HEK293T (cell line): ENCODE measurements around the gene INO80D.
"Not testable (repeated sequence)": the region's sequence is repeated elsewhere in the genome, so short reads cannot be mapped to it uniquely, and the experiment has no call there.

ENCODE experiments used
- CTCF ChIA-PET: fragments of 350-600 bp; formaldehyde crosslinking; extraction: SDS; loops from one replicate; lab custom pipeline; 2021; ENCODE audit warnings: antibody characterized with exemption, inconsistent platforms; lab: Yijun Ruan, JAX
- POLR2A ChIA-PET: fragments of 350-600 bp; formaldehyde crosslinking; extraction: SDS; loops from one replicate; lab custom pipeline; 2020; ENCODE audit warnings: antibody characterized with exemption, inconsistent platforms; lab: Yijun Ruan, JAX
- DNase-seq: peaks from one replicate; pipeline ENCODE4 v3.0.0; 2012; ENCODE audit warnings: mixed read lengths; ENCODE audit errors: extremely low spot score
- ARNT ChIP-seq: fragments of 450-650 bp; IDR thresholded peaks from 2 replicates; pipeline ENCODE4 v1.6.1; 2017; ENCODE audit warnings: mild to moderate bottlenecking
- BHLHE40 ChIP-seq: fragments of 450-650 bp; IDR thresholded peaks from 2 replicates; pipeline ENCODE4 v1.6.1; 2016; ENCODE audit warnings: mild to moderate bottlenecking, moderate library complexity, borderline replicate concordance
- CTBP1 ChIP-seq: fragments of 450-650 bp; IDR thresholded peaks from 2 replicates; pipeline ENCODE4 v1.6.1; 2016; ENCODE audit warnings: borderline replicate concordance
- ELF4 ChIP-seq: fragments of 450-650 bp; IDR thresholded peaks from 2 replicates; pipeline ENCODE4 v1.6.1; 2017; ENCODE audit warnings: antibody characterized with exemption
- FOXA1 ChIP-seq: fragments of 450-650 bp; IDR thresholded peaks from 2 replicates; pipeline ENCODE4 v1.6.1; 2016; ENCODE audit warnings: mild to moderate bottlenecking
- FOXK2 ChIP-seq: fragments of 450-650 bp; IDR thresholded peaks from 2 replicates; pipeline ENCODE4 v1.6.1; 2016; ENCODE audit warnings: mild to moderate bottlenecking
- FOXM1 ChIP-seq: fragments of 450-650 bp; IDR thresholded peaks from 2 replicates; pipeline ENCODE4 v1.6.1; 2017; ENCODE audit warnings: mild to moderate bottlenecking, borderline replicate concordance
- HDGF ChIP-seq: fragments of 450-650 bp; IDR thresholded peaks from 2 replicates; pipeline ENCODE4 v1.6.1; 2017; ENCODE audit warnings: antibody characterized with exemption, borderline replicate concordance
- L3MBTL2 ChIP-seq: fragments of 450-650 bp; conservative IDR thresholded peaks from 2 replicates; pipeline ENCODE4 v1.6.1; 2016; ENCODE audit warnings: mild to moderate bottlenecking
- LEF1 ChIP-seq: fragments of 450-650 bp; IDR thresholded peaks from 2 replicates; pipeline ENCODE4 v1.6.1; 2017; ENCODE audit warnings: mild to moderate bottlenecking, borderline replicate concordance
- NFRKB ChIP-seq: fragments of 450-650 bp; IDR thresholded peaks from 2 replicates; pipeline ENCODE4 v1.6.1; 2016; ENCODE audit warnings: mild to moderate bottlenecking, moderate library complexity
- SP1 ChIP-seq: fragments of 450-650 bp; IDR thresholded peaks from 2 replicates; pipeline ENCODE4 v1.6.1; 2017
- SUZ12 ChIP-seq: fragments of 450-650 bp; IDR thresholded peaks from 2 replicates; pipeline ENCODE4 v1.6.1; 2016; ENCODE audit warnings: mild to moderate bottlenecking
- TARDBP ChIP-seq: fragments of 450-650 bp; IDR thresholded peaks from 2 replicates; pipeline ENCODE4 v1.6.1; 2016
- ZNF384 ChIP-seq: fragments of 450-650 bp; IDR thresholded peaks from 2 replicates; pipeline ENCODE4 v1.6.1; 2016
- TF ChIP-seq, protein P1 (sequence below): fragments of 450-650 bp; IDR thresholded peaks from 2 replicates; pipeline ENCODE4 v1.6.1; 2016

INO80D gene

DNA sequence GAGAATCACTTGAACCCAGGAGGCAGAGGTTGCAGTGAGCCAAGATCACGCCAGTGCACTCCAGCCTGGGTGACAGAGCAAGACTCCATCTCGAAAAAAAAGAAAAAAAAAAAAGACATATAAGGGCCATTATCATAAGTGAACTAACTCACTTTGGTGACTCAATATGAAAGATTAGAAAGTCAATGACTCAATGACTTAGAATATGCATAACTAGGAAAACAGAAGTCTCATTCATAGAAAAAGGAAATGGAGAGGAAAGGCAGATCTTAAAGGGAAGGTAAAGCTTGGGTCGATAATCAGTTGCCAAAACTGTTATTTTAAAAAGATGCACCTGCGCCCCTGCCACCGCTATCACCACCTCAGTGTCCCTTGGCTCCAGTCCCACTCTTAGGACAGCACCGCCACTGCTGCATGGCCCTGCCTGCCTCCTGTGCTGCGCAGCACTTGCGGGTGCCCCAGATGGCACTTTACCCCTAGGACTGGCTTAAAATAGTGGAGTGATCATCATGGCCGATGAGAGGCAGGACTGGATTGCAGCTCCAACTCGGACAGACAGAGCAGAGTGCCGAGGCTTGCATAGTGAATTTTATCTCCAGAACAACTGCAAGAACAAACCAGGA, 54.7 kb downstream of the INO80D start:
- DNase-seq = no peak
- ChIA-PET CTCF (no interaction called here), POLR2A (no interaction called here)
- no peak for TF ChIP-seq HDGF
- no peak for TF ChIP-seq BHLHE40
- no peak for TF ChIP-seq LEF1
- no peak for TF ChIP-seq FOXA1
- no peak for TF ChIP-seq ELF4
- no peak for TF ChIP-seq SP1
- TF ChIP-seq CTBP1 = no peak
- TF ChIP-seq, protein P1, sequence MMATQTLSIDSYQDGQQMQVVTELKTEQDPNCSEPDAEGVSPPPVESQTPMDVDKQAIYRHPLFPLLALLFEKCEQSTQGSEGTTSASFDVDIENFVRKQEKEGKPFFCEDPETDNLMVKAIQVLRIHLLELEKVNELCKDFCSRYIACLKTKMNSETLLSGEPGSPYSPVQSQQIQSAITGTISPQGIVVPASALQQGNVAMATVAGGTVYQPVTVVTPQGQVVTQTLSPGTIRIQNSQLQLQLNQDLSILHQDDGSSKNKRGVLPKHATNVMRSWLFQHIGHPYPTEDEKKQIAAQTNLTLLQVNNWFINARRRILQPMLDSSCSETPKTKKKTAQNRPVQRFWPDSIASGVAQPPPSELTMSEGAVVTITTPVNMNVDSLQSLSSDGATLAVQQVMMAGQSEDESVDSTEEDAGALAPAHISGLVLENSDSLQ = no peak
- TF ChIP-seq ARNT = no peak

DNA sequence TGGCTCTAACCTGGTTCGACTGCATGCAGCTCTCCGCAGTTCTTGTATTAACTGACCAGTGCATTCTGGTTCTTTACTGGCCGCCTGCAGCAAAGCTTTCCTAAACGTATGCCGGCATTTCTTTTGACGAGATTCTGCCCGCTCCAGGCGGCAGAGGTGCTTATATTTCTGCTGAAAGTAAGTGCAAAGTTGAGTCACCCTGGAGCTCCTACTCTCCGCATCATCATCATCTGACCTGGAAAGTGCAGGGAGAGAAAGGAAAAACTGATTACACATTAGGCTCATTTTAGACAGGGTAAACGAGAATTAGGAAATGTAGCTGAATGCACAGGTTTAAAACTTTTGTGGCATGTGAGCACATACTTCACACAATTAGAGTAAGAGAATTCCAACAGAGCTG, 57.9 kb downstream of the INO80D start:
- ChIA-PET POLR2A (no interaction called here), CTCF (interaction anchor here (0.5 kb wide), 2 partner anchors 29 to 202 kb away, joined by 3 read pairs; no protein-coding TSS in a partner anchor)
- TF ChIP-seq LEF1 (no peak), FOXK2 (no peak), ZNF384 (no peak), FOXA1 (no peak), HDGF (no peak), SP1 (no peak), ARNT (no peak), NFRKB (no peak), ELF4 (no peak), CTBP1 (no peak)
- no peak for DNase-seq

DNA sequence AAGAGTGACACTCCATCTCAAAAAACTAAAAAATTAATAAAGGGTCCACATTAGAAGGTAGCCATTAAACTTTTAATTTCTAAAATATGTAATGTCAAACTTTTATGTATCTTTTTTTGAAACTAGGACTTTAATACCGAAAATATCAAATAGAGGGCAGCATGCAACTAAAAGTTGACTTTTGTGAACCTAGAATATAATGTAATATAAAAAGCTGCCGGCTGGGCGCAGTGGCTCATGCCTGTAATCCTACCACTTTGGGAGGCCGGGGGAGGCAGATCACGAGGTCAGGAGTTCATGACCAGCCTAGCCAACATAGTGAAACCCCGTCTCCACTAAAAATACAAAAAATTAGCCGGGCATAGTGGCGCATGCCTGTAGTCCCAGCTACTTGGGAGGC, 62.8 kb downstream of the INO80D start:
- ChIA-PET POLR2A (no interaction called here), CTCF (interaction anchor here (0.9 kb wide), 1 partner anchor 16 kb away, joined by 3 read pairs; no protein-coding TSS in a partner anchor)
- DNase-seq = no peak
- no peak for TF ChIP-seq ARNT

DNA sequence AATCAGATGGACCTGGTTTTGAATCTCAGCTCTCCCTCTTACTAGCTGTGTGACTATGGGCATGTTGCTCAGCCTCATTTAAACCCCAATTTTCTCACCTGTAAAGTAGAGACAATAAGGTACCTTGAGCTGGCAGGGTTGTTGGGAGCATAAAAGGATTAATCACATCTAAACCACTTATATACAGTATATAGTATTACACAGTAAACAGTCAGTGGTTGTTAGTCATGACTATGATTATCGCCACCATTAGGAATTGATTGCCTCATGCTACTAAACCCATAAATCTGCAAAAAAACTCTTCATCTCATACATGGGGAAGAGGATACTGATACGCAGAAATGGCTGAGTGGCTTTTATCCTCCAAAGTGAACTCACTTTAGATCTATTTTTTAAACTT, 65.8 kb downstream of the INO80D start:
- DNase-seq = no peak
- ChIA-PET CTCF (no interaction called here), POLR2A (no interaction called here)
- TF ChIP-seq ARNT (no peak), FOXA1 (no peak), TARDBP (no peak), NFRKB (no peak)

DNA sequence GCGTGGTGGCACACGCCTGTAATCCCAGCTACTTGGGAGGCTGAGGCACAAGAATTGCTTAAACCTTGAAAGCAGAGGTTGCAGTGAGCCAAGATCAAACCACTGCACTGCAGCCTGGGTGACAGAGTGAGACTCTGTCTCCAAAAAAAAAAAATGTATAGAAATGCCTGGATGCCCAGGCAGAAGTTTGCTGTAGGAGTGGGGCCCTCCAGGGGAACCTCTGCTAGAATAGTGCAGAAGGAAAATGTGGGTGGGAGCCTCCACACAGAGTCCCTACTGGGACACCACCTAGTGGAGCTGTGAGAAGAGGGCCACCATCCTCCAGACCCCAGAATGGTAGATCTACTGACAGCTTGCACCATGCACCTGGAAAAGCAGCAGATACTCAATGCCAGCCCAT, 70.2 kb downstream of the INO80D start:
- CTCF ChIA-PET, DNase-seq, POLR2A ChIA-PET: not testable (repeated sequence)

DNA sequence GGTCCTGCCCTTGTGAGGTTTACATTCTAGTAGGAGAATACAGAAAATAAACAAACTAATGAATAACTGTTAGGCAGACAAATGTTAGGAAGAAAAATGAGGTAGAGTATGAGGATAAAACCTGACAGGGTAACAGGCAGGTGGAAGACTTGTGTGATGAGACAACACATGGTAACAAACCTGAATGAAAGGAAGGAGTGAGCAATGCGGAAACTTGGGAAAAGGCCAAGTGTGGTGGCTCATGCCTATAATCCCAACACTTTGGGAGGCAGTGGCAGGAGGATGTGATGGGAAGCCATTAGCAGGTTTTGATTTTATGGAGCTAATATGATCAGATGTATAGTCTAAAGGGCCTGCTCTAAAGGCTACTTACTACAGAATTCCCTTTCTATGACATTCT, 74.2 kb downstream of the INO80D start:
- POLR2A ChIA-PET = no interaction called here
- CTCF ChIA-PET = no interaction called here
- no peak for TF ChIP-seq SUZ12
- no peak for TF ChIP-seq ARNT
- no peak for TF ChIP-seq BHLHE40
- no peak for TF ChIP-seq FOXA1
- TF ChIP-seq ELF4 = no peak
- no peak for DNase-seq

DNA sequence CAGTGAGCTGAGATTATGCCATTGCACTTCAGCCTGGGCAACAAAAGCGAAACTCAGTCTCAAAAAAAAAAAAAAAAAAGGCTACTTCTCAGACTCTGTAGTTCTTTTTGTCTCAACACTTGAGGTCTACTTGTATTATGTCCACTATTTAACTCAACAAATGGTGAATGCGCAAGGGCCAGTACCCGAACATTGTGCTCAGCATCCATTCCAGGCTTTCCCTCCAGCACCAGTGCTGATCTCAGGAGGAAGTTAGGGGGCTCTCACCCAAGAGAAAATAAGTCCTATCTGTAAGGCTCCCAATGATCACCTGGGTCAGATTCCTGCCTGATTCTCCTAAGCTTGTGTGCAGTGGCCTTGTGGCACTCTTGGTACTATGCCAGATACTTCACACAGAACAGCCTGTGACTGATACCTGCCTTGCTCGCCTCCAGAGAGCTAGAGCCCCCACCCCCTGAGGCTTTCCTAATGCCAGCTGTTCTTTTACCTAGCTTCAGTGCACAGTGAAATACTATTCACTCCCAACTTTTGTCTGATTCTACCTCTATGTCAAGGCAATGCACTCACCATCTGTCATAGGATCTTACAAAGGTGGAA, 74.9 kb downstream of the INO80D start:
- POLR2A ChIA-PET = no interaction called here

More for the DNA sequence above, 74.9 kb downstream of the INO80D start:
- no peak for DNase-seq
- CTCF ChIA-PET = no interaction called here
- TF ChIP-seq ARNT (no peak), L3MBTL2 (no peak), LEF1 (no peak), FOXK2 (no peak), ZNF384 (no peak), NFRKB (no peak), SUZ12 (no peak), ELF4 (no peak), TARDBP (no peak), FOXM1 (no peak), HDGF (no peak), SP1 (no peak), BHLHE40 (no peak), FOXA1 (no peak), CTBP1 (no peak)
- TF ChIP-seq, protein P1 = no peak
